ENCODE results near the gene NCKAP5.

The NCKAP5 gene
- 0 to 0.13 reads per million in 2 donors for total RNA-seq

GRCh38 chr2:133568172-133568571 lies at the start of gene NCKAP5:
NCKAP5 (minus strand) TSS chr2:133568463; CDS start chr2:133517526, 50,937 bp downstream.
- no peak for DNase-seq

- no peak for DNase-seq
These were observed 41.4 kb upstream of the NCKAP5 start for GRCh38 chr2:133609664-133610063.

GRCh38 chr2:133608291-133608690 lies 40.0 kb upstream of the NCKAP5 start:
- DNase-seq: no peak

GRCh38 chr2:133607679-133608078 lies 39.4 kb upstream of the NCKAP5 start:
- no peak for DNase-seq

DNA sequence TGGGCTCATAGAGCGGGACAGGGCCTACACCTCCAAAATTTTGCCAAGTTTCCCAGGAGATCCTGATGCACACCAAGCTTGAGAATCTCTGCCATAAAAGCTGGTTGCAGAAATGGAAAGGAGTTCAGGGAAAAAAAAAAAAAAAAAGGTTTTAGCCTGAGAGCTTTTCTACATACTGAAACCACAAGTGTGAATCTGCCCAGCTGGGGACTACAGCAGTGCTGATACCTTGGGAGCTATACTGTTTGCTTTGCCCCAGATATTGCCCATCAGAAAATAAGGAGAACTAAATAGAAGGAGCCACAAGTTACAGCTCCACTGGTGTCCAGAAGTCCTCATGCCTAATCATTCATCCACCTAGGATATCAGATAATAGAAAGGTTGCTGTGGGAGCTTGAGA lies 38.4 kb upstream of the NCKAP5 start:
- no peak for DNase-seq

GRCh38 chr2:133605766-133606137 lies 37.5 kb upstream of the NCKAP5 start:
- no peak for DNase-seq

- DNase-seq: no peak
These were observed 36.9 kb upstream of the NCKAP5 start for GRCh38 chr2:133605011-133605765.

DNA sequence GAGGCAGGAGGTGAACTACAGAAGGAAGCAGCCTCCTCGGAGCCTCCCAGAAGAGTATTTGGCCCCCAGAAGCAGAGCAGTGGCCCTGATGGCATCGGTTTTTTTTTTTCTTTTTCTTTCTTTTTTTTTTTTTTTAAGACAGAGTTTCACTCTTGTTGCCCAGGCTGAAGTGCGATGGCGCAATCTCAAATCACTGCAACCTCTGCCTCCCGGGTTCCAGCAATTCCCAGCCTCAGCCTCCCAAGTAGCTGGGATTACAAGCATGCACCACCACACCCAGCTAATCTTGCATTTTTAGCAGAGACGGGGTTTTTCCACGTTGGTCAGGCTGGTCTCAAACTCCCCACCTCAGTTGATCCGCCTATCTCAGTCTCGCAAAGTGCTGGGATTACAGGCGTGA lies 34.8 kb upstream of the NCKAP5 start:
- no peak for DNase-seq

DNA sequence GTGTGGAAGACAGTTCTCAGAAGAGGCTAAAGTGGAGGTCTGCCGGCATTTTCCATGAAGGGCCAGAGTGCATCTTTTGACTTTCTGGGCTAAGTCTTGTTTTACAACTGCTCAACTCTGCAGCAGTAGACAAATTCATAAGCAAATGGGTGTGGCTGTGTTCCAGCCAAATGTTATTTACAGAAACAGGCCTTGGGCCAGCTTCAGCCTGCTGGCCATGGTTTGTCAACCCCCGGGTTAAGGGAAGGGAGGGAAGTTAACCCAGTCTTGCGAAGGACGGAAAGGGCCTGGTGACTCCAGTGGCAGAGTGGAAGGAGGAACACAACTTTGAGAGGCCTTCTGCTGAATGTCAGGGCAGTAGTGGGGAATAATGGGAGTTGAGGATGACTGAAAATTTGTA lies 34.3 kb upstream of the NCKAP5 start:
- no peak for DNase-seq

DNA sequence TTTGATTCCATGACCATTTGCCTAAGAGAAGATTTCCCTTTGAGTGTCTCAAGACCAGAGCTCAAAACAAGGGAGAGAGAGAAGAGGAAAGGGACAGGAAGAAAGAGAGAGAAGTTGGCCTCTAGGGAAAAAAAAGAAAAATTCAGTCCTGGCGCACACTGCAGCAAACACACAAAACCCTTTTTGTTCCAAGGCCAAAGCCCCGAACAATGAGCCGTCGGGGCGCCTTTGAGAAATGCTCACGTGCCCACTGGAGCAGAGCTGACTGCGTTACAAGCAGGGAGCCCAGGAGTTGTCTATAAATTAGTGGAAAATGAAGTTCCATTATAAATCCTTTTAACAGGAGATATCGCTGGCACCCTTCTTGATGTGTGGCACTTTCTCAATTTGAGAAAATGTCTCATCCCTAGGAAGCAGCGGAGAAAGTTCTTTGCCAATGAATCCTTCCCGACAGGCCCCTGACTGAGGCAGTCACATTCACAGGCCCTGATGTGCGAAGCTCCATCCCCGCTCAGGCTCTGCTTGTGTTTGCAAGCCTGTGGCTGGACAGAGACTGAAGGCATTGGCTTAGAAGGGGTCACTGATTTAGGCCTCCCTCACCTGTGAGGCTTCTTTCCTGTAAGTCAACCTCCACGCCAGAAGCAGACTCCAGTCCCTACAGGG lies 32.1 kb upstream of the NCKAP5 start:
- DNase-seq: no peak

GRCh38 chr2:133599811-133600210 lies 31.5 kb upstream of the NCKAP5 start:
- DNase-seq: no peak

DNA sequence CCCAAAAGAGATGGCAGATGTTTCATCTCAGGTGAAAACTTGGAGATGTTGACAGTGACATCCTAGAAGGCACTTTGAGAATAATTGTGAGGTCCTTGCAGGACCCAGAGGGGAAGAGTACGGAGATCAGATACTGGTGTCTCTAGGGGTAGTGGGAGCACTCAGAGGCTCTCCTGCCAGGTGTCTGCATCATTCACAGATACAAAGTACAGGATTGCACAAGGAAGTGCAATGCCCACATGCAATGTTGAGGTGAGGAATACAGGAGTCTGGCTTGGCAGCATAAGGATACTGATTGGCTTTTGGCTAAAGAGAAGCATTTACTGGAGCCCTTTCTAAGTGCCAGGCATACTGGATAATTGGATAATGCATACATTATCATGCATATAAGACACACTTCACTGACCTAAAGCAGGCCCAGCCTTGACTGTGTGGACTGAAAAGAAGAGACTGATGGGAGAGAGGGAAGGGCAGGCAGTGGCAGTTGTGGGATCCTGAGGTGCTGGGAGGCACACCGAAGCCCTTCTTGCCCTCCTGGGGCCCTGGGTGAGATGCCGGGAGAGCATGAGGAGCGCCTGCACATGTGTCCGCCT lies 31.0 kb upstream of the NCKAP5 start:
- no peak for DNase-seq

DNA sequence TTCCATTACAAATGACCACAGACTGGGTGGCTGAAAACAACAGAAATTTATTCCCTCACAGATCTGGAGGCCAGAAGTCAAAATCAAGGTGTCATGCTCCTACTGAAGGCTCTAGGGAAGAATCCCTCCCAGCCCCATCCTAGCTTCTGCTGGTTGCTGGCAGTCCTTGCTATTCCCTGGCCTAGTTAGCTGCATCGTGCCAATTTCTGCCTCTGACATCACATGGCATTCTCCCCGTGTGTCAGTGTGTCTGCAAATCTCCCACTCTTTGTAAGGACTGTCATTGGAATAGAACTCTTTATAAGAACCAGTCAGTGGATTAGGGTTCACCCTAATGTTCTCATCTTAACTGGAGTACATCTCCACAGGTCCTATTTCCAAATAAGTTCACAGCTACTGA lies 30.5 kb upstream of the NCKAP5 start:
- DNase-seq: no peak

- DNase-seq: no peak
These were observed 28.6 kb upstream of the NCKAP5 start for GRCh38 chr2:133596701-133597393.

DNA sequence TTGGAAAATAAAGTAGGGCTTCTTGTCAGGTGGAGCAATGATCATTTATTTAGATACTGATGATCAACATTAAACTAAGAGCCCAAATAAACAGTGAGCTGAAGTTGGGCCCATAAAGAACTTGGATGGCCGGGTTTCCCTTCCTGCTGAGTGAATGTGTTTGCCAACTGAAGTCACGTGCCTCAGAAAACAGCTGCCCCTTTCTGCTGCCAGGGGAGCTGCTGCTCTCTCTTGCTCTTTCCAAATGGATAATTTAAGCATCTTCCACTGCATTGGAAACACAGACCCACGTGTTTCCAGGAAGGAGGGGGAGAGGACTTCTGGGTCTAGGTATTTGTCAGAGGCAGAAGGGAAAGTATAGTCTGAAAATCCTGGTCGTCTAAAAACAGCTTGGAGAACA lies 22.9 kb upstream of the NCKAP5 start:
- DNase-seq: no peak

DNA sequence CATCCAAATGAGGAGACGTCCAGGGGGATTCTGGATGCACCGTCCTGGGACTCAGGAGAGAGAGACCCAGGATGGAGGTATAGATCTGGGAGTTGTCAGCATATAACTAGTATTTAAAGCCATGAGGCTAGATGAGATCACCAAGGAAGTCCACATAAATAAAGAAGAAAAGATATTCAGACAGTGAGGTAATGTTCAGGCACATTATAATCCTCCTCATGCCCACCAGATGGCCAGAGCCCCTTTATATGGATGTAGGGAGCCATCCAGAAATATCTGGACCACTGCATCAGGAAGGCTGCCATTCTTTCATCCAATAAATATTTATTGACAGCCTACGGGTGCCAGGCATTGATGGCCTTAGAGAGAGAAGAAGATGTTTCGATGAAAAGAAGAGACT lies 21.2 kb upstream of the NCKAP5 start:
- no peak for DNase-seq

GRCh38 chr2:133588144-133588543 lies 19.9 kb upstream of the NCKAP5 start:
- no peak for DNase-seq

DNA sequence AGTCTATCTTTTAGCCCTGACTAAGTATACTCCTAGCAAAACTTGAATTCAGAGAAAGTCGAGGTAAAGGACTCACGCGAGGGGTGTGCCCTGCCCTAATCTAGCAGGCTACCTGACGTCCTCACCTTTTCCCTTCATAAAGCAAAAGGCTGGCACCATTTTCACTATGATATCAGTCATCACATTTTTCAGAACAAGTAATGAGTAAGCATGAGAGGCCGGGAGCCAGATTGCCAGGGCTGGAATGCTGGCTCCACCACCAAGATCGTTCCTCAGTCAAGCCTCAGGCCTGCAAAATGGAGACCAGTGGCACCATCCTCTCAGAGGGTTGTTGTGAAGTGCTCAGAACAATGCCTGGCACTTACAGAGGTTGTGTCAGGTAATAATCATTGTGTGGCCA lies 18.7 kb upstream of the NCKAP5 start:
- DNase-seq: no peak

GRCh38 chr2:133581010-133581760 lies 12.9 kb upstream of the NCKAP5 start:
- no peak for DNase-seq

GRCh38 chr2:133579274-133579673 lies 11.0 kb upstream of the NCKAP5 start:
- DNase-seq: no peak

DNA sequence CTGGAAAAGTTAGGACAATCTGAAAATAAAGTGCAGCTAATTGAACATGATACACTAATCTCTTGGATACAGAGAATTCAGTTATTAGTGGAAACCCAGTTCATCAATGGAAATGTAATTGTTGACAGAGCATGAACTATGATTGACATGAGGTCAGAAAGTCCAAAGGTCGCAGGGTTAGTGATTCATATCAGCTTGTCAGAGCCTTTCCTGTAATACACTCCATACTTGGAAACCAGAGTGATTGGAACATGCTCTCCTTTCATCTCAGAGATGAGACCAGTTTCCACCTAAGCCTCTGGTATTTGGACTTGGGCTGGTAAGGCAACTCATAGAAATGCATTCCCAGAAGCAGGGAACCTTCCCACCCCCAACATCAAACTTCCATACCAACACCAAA lies 8.5 kb upstream of the NCKAP5 start:
- DNase-seq: no peak

DNA sequence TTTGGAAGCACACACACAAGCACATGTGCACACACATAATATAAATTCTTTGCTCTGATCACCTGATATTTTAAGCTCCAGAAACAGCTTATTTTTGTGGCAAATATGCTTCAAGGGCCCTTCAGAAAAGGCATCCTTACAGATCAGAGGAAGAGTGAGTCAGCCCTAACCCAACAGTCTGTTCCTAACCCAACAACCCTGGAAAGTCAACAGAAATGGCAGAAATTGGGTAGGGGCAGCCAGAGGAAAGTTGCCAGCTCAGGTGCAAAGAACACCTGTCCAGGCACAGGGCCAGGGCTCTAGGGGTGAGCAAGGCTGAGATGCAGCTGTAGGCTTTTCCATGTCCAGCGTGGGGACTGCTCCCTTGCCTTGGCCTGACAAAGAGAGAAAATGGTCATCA lies 6.4 kb upstream of the NCKAP5 start:
- DNase-seq: no peak

- no peak for DNase-seq
These were observed 5.9 kb upstream of the NCKAP5 start for GRCh38 chr2:133574186-133574585.

Measured in T-helper 2 cell (primary cell).